ENCODE data around the gene ZBED1.
"Not testable (repeated sequence)": the region's sequence is repeated elsewhere in the genome, so short reads cannot be mapped to it uniquely, and the experiment has no call there.

ZBED1 gene

DNA sequence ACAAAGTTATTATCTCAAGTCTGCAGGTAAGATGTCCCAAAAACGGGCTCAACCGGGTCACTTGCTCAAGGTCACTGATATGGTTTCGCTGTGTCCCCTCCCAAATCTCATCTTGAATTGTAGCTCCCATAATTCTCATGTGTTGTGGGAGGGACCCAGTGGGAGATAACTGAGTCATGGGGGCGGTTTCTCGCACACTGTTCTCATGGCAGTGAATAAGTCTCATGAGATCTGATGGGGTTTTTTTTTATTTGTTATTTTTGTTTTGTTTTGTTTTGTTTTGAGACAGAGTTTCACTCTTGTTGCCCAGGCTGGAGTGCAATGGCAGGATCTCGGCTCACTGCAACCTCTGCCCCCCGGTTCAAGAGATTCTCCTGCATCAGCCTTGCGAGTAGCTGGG is 4.6 kb upstream of the ZBED1 start:
- WGBS (ENCODE audit: insufficient coverage, insufficient read length), result no CpG with 5 or more reads among the region's 8 CpGs
- not testable (repeated sequence) for DNase-seq (ENCODE audit: low read depth, low spot score); H3K36me3 ChIP-seq (ENCODE audit: control insufficient read depth, insufficient read depth, low read length)

DNA sequence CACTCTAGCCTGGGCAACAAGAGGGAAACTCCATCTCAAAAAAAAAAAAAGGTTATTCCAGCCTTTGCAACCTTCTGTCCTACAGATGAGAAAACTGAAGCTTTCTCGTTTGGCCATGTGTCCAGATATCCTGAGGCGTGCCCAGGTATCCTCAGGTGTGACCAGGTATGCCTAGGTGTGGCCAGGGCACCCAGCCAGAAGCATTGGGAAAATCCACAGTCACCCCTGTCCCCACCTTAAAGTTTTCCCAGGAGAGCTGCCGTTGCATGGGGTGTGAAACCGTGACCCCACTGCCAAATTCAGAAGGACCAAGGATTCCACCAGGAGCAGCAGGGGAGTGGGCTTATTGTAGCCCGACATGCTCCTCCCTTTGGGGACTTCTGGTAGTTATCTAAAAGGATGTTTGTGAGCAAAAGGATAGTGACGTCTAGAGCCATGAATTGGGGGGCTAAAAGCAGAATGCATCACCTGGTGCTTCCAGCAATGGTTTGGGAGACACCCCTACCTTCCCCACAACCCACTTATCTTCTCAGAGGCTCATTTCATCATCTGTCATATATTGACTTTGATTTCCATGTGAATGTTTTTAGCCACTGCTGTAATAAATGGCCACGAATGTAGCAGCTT is 4.0 kb upstream of the ZBED1 start:
- no CpG with 5 or more reads among the region's 7 CpGs for WGBS (ENCODE audit: insufficient coverage, insufficient read length)
- H3K4me1 ChIP-seq (ENCODE audit: control insufficient read depth, insufficient read depth, low read length), result 0 out of 2 replicates have a peak, but pooled peaks cover 2% of the 10 kb centered on the region
- H3K9me3 ChIP-seq (ENCODE audit: control insufficient read depth, insufficient read depth, low read length), result no peaks in the 10 kb centered on the region
- no peaks in the 10 kb centered on the region for H3K36me3 ChIP-seq (ENCODE audit: control insufficient read depth, insufficient read depth, low read length)
- no peaks in the 10 kb centered on the region for H3K27me3 ChIP-seq (ENCODE audit: control insufficient read depth, insufficient read depth, low read length)
- H3K4me3 ChIP-seq (ENCODE audit: low read length), result no peak overlapping the region
- no peak overlapping the region for H3K27ac ChIP-seq (ENCODE audit: low read length)
- DNase-seq (ENCODE audit: low read depth, low spot score), result no peak

More for the DNA sequence above, 4.6 kb upstream of the ZBED1 start:
- not testable (repeated sequence) for H3K27me3 ChIP-seq (ENCODE audit: control insufficient read depth, insufficient read depth, low read length); H3K4me3 ChIP-seq (ENCODE audit: low read length); H3K9me3 ChIP-seq (ENCODE audit: control insufficient read depth, insufficient read depth, low read length); H3K4me1 ChIP-seq (ENCODE audit: control insufficient read depth, insufficient read depth, low read length); H3K27ac ChIP-seq (ENCODE audit: low read length)

DNA sequence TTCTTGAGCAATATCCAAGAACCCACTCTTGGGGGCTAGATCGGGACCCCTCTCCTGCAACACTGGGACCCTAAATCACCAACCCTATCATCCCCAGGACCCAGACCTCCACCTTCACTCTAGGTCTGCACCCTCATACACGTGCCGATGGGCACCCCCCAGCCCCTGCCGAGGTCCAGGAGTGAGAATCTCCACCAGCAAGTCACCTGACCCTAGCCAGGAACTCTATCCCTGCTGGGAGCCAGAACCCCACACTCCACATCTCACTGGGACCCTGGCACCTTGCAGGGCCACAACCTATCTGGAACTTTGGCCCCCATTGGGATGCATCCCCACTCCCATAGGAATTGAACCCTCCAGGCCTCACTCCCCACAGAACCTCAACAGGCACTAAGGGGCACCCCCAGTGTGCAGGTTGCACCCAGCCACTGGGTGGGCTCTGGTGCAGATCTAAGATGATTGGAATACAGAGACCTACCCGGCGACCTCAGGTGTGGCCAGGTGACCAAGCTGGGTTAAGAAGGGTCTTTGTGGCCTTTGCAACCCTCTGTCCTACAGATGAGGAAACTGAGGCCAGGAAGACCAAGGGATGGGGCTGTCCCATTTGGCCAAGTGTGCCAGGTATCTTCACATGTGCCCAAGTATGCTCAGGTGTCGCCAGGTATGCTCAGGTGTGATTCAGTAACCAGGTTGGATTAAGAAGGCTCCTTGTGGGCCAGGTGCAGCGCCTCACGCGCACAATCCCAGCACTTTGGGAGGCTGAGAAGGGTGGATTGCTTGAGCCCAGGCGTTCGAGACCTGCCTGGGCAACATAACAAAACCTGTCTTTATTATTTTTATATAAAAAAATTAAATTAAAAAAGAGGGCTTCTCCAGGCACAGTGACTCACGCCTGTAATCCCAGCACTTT is 3.1 kb upstream of the ZBED1 start:
- H3K9me3 ChIP-seq (ENCODE audit: control insufficient read depth, insufficient read depth, low read length), result no peaks in the 10 kb centered on the region
- H3K36me3 ChIP-seq (ENCODE audit: control insufficient read depth, insufficient read depth, low read length), result no peaks in the 10 kb centered on the region
- 0 out of 2 replicates have a peak, but pooled peaks cover 2% of the 10 kb centered on the region for H3K4me1 ChIP-seq (ENCODE audit: control insufficient read depth, insufficient read depth, low read length)
- H3K27me3 ChIP-seq (ENCODE audit: control insufficient read depth, insufficient read depth, low read length), result no peaks in the 10 kb centered on the region
- H3K4me3 ChIP-seq (ENCODE audit: low read length), result no peak overlapping the region
- no CpG with 5 or more reads among the region's 13 CpGs for WGBS (ENCODE audit: insufficient coverage, insufficient read length)
- no peak for DNase-seq (ENCODE audit: low read depth, low spot score)
- H3K27ac ChIP-seq (ENCODE audit: low read length), result no peak overlapping the region

DNA sequence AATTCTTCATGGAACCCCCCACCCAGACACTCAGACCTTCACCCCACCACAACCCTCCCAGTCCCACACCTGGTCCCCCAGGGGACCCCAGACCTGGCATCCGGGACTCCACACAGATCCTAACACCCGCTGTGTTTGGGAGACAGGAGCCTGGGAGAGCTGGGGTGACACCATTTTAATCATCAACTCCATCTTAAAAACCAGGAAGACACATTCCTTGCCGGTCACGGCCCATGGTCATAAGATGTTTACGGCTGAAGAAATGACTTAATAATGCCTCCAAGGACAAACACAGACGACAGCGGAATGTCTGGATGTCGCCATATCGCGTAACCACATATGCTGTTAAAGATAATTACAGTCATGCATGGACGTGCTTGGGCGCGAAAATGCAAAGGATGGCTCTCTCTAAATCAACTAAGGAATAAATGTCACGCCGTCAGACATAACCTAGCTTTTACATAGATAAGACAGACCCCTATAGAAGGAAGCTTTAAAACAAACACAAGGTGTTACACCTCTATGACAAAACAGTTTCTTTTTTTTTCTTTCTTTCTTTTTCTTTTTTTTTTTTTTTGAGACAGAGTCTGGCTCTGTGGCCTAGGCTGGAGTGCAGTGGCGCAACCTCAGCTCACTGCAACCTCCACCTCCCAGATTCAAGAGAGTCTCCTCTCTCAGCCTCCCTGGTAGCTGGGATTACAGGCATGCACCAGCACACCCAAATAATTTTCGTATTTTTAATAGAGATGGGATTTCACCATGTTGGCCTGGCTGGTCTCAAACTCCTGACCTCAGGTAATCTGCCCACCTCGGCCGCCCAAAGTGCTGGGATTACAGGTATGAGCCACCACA is 2.1 kb upstream of the ZBED1 start:
- no peak for DNase-seq (ENCODE audit: low read depth, low spot score)
- no CpG with 5 or more reads among the region's 19 CpGs for WGBS (ENCODE audit: insufficient coverage, insufficient read length)
- no peak overlapping the region for H3K27ac ChIP-seq (ENCODE audit: low read length)
- no peaks in the 10 kb centered on the region for H3K9me3 ChIP-seq (ENCODE audit: control insufficient read depth, insufficient read depth, low read length)
- no peaks in the 10 kb centered on the region for H3K36me3 ChIP-seq (ENCODE audit: control insufficient read depth, insufficient read depth, low read length)
- H3K4me3 ChIP-seq (ENCODE audit: low read length), result no peak overlapping the region
- peaks cover 3% of the 10 kb centered on the region; the same call in 1 of the 2 replicates for H3K4me1 ChIP-seq (ENCODE audit: control insufficient read depth, insufficient read depth, low read length)
- H3K27me3 ChIP-seq (ENCODE audit: control insufficient read depth, insufficient read depth, low read length), result no peaks in the 10 kb centered on the region

DNA sequence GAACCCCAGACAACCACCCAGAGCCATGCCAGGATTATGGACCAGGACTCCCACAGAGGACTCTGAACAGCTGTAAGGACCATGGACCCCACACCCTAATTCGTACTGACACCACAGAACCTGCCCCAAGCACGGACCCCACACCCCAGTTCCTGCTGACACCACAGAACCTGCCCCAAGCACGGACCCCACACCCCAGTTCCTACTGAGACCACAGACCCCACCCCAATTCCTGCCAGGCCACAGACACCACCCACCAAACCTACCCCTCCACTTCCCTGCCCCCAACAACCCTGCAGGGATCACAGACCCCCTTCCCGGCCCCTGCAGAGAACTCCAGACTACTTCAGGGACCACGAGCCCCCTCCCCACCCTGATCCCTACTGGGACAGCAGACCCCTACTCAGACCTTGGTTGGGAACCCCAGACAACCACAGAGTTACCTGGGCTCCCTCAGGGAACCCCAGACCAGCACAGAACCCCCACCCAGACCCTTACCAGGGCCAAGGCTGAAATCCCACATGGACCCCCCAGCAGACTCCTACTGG is 1.4 kb upstream of the ZBED1 start:
- no CpG with 5 or more reads among the region's 5 CpGs for WGBS (ENCODE audit: insufficient coverage, insufficient read length)
- peaks cover 3% of the 10 kb centered on the region; the same call in 1 of the 2 replicates for H3K4me1 ChIP-seq (ENCODE audit: control insufficient read depth, insufficient read depth, low read length)
- H3K4me3 ChIP-seq (ENCODE audit: low read length), result no peak overlapping the region
- H3K9me3 ChIP-seq (ENCODE audit: control insufficient read depth, insufficient read depth, low read length), result no peaks in the 10 kb centered on the region
- no peak for DNase-seq (ENCODE audit: low read depth, low spot score)
- no peak overlapping the region for H3K27ac ChIP-seq (ENCODE audit: low read length)
- H3K36me3 ChIP-seq (ENCODE audit: control insufficient read depth, insufficient read depth, low read length), result no peaks in the 10 kb centered on the region
- H3K27me3 ChIP-seq (ENCODE audit: control insufficient read depth, insufficient read depth, low read length), result no peaks in the 10 kb centered on the region

DNA sequence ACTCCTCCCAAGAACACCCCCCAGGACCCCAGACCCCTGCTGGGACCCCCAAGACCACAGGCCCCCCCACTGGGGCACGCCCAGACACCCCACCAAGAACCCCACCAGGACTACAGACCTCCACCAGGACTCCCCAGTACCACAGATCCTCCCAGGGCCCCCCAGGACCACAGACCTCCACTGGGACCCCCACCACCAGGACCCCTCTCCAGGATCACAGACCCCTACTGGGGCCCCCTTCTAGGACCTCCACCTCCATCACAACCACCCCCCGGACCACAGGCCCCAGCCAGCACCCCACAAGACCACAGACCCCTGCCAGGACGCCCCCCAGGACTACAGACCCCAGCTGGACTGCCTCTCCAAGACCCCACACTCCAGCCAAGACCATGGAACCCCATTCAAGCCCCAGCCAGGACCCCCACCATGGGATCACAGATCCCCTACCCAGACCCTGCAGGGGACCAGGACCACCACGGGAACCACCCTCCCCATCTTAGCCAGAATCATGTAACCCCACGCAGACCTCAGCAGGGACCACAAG is 855 bp upstream of the ZBED1 start:
- no peak for DNase-seq (ENCODE audit: low read depth, low spot score)
- Histone ChIP-seq H3K9me3 (ENCODE audit: control insufficient read depth, insufficient read depth, low read length) (no peaks in the 10 kb centered on the region), H3K27me3 (ENCODE audit: control insufficient read depth, insufficient read depth, low read length) (no peaks in the 10 kb centered on the region), H3K4me3 (ENCODE audit: low read length) (no peak overlapping the region), H3K36me3 (ENCODE audit: control insufficient read depth, insufficient read depth, low read length) (no peaks in the 10 kb centered on the region), H3K4me1 (ENCODE audit: control insufficient read depth, insufficient read depth, low read length) (peaks cover 3% of the 10 kb centered on the region; the same call in 1 of the 2 replicates), H3K27ac (ENCODE audit: low read length) (no peak overlapping the region)
- WGBS (ENCODE audit: insufficient coverage, insufficient read length), result no CpG with 5 or more reads among the region's 5 CpGs

DNA sequence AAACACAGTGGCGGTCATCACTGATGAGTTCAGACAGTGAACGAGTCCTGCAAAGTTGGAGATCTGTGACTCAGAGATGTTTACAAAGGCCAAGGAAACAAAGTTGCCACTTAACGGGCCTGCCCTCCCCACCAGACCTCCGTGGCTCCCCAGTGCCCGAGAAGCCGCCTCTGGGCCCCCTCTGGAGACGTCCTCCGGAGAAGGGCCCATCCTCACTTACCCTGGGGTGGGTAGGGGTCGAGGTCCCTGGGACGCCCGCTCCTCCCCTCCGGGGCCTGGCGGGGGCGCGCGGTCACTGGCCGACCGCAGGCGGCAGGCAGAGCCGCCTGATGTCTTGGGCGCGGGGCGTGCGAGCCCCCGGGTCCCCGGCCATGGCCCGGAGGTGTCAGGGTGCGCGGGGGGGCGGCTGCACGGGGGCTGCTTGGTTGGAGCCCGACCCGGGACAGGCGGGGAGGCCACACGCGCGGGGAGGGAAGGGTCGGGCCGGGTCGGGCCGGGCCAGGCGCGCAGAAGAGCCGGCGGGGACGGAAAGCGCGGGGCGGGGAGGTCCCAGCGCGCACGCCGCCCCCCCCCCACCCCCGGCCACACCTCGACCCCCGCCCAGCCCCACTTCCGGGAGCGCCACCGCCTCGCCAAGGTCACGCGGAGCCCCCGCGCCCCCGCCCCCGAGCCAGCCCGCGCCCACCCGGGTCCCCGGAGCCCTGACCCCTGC is 529 bp downstream of the ZBED1 start:
- Histone ChIP-seq H3K4me1 (ENCODE audit: control insufficient read depth, insufficient read depth, low read length) (peaks cover 5% of the 10 kb centered on the region), H3K27ac (ENCODE audit: low read length) (no peak overlapping the region), H3K9me3 (ENCODE audit: control insufficient read depth, insufficient read depth, low read length) (no peaks in the 10 kb centered on the region), H3K27me3 (ENCODE audit: control insufficient read depth, insufficient read depth, low read length) (no peaks in the 10 kb centered on the region), H3K4me3 (ENCODE audit: low read length) (peak overlapping the region; percentile 74; the same call in 1 of the 2 replicates), H3K36me3 (ENCODE audit: control insufficient read depth, insufficient read depth, low read length) (peaks cover 4% of the 10 kb centered on the region; the same call in 1 of the 2 replicates)
- no CpG with 5 or more reads among the region's 70 CpGs for WGBS (ENCODE audit: insufficient coverage, insufficient read length)
- DNase-seq (ENCODE audit: low read depth, low spot score), result no peak

DNA sequence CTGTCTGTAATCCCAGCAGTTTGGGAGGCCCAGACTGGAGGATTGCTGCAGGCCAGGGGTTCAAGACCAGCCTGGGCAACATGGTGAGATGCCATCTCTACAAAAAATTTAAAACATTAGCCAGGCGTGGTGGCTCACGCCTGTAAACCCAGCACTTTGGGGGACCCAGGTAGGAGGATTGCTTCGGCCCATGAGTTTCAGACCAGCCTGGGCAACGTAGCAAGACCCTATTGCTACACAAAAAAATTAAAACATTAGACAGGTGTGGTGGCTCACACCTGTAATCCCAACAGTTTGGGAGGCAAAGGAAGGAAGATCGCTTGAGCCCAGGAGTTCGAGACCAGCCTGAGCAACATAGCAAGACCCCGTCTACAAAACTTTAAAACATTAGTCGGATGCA is 1.3 kb downstream of the ZBED1 start:
- H3K4me3 ChIP-seq (ENCODE audit: low read length), result peak overlapping the region; percentile 19; the same call in 1 of the 2 replicates
- no peaks in the 10 kb centered on the region for H3K27me3 ChIP-seq (ENCODE audit: control insufficient read depth, insufficient read depth, low read length)
- WGBS (ENCODE audit: insufficient coverage, insufficient read length), result no CpG with 5 or more reads among the region's 8 CpGs
- no peak overlapping the region for H3K27ac ChIP-seq (ENCODE audit: low read length)
- H3K9me3 ChIP-seq (ENCODE audit: control insufficient read depth, insufficient read depth, low read length), result no peaks in the 10 kb centered on the region
- peaks cover 5% of the 10 kb centered on the region for H3K4me1 ChIP-seq (ENCODE audit: control insufficient read depth, insufficient read depth, low read length)
- no peak for DNase-seq (ENCODE audit: low read depth, low spot score)
- peaks cover 4% of the 10 kb centered on the region; the same call in 1 of the 2 replicates for H3K36me3 ChIP-seq (ENCODE audit: control insufficient read depth, insufficient read depth, low read length)

DNA sequence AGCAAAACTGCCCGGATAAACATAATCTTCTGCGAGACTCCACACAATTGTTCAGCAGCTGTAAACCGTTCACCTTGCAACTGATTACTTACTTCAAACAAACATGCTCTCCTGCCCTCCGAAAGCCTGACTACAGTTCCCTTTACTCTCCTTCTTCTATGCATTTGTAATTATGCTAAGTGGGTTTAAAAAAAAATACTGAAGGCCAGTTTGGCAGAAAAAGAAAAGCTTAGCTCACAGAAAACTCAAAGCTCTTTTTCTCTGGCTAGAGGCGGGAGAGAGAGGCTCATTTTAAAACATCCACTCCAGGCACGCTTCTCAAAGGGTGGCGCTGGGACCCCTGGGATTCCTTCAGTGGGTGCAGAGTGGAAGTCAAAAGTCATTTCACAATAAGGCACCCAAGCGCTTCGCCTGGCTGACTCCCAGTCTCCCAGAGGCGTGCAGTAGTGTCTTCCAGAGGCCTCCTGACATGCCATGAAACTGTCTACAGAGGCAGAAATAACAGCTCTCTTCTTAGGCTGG is 1.9 kb downstream of the ZBED1 start:
- Histone ChIP-seq H3K27ac (ENCODE audit: low read length) (no peak overlapping the region), H3K4me3 (ENCODE audit: low read length) (no peak overlapping the region; the same call in 1 of the 2 replicates), H3K4me1 (ENCODE audit: control insufficient read depth, insufficient read depth, low read length) (peaks cover 5% of the 10 kb centered on the region), H3K9me3 (ENCODE audit: control insufficient read depth, insufficient read depth, low read length) (no peaks in the 10 kb centered on the region), H3K36me3 (ENCODE audit: control insufficient read depth, insufficient read depth, low read length) (peaks cover 4% of the 10 kb centered on the region; the same call in 1 of the 2 replicates), H3K27me3 (ENCODE audit: control insufficient read depth, insufficient read depth, low read length) (no peaks in the 10 kb centered on the region)
- no CpG with 5 or more reads among the region's 10 CpGs for WGBS (ENCODE audit: insufficient coverage, insufficient read length)
- DNase-seq (ENCODE audit: low read depth, low spot score), result no peak
